IPS DF 6.9 (cell line): Measurements from ENCODE around the gene IQCN.

Source experiments
- DNase-seq: peaks from one replicate; pipeline ENCODE4 v3.0.0-alpha.2; 2013; ENCODE audit warnings: low read depth, low spot score
- H3K27ac ChIP-seq: one replicate; pipeline ENCODE4 v1.5.1; 2013; ENCODE audit warnings: low read length, control low read depth
- H3K27me3 ChIP-seq: 2 replicates; pipeline ENCODE4 v1.6.1; 2013; ENCODE audit warnings: mild to moderate bottlenecking, low read length; ENCODE audit not compliant: control insufficient read depth, insufficient read depth
- H3K36me3 ChIP-seq: 2 replicates; pipeline ENCODE4 v1.6.1; 2013; ENCODE audit warnings: low read length; ENCODE audit not compliant: control insufficient read depth, insufficient read depth
- H3K4me1 ChIP-seq: 2 replicates; pipeline ENCODE4 v1.6.1; 2013; ENCODE audit warnings: low read length; ENCODE audit not compliant: control insufficient read depth, insufficient read depth
- H3K4me3 ChIP-seq: 2 replicates; pipeline ENCODE4 v1.5.1; 2013; ENCODE audit warnings: mild to moderate bottlenecking, low read length
- H3K9me3 ChIP-seq: 2 replicates; pipeline ENCODE4 v1.6.1; 2013; ENCODE audit warnings: low read length, inconsistent platforms; ENCODE audit not compliant: control insufficient read depth, insufficient read depth
- WGBS: extraction: QIAGEN DNeasy Blood & Tissue Kit; methylation state at CpG from one replicate; pipeline ENCODE4 v1.1.7; 2013; ENCODE audit warnings: mixed read lengths, missing lambda C conversion rate; ENCODE audit not compliant: insufficient read length, insufficient coverage; 5-methylcytosine and 5-hydroxymethylcytosine counted together

IQCN gene

DNA sequence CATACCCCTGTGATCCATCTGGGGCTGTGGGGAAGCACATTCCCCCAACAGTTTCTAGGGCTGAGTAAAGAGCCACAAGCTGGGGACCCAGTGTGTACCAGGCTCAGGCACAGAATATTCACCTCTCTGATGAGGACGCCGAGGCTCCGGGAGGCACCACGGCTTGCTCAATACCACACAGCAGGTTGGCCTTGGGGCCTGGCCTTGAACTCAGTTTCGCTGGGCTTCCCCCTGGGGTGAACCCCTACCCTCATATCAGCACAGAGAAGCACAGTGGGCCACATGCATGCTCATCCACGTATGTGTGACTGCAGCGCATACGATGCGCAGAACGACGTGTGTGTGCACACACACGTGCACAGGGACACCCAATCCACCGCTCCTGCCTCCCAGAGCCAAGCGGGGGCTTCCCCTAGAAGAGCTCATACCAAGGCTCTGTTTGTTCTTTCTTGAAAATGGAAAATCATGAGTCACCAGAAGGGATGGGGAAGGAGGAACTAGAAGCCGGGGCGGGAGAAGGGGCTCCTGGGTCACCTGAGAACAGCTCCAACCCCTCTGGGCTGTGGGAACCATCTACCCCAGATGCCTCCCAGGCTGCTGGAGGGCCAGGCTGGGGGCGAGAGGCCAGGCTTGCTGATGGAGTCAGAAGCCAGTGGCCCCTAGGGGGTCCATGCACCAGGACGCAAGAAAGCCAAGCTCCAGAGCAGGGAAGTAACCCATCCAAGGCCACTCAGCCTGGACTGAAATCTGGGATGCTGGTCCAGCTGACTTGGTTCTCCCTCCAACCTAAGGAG, 43.1 kb downstream of the IQCN start:
- no peak for DNase-seq
- no peak overlapping the region for H3K27ac ChIP-seq

DNA sequence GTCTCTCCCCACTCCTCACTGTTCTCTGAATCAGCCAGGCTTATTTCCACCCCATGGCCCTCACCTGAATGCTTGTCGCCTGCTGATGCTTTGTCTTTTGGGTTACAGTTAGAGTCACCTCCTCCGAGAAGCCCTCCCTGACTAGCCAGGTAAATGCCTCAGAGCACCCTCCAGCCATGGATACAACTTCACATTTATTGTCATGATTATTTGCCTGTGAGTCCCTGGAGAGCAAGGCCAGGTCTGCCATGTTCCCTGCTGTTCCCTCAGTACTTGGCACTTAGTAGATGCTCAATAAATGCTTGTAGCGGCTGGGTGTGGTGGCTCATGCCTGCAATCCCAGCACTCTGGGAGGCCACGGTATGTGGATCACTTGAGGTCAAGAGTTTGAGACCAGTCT, 44.3 kb downstream of the IQCN start:
- H3K36me3 ChIP-seq: no peaks in the 10 kb centered on the region
- no CpG with 5 or more reads among the region's 4 CpGs for WGBS

More for the DNA sequence above, 43.1 kb downstream of the IQCN start:
- Histone ChIP-seq H3K4me1 (peaks cover 10% of the 10 kb centered on the region), H3K4me3 (no peak overlapping the region), H3K9me3 (no peaks in the 10 kb centered on the region), H3K27me3 (no peaks in the 10 kb centered on the region), H3K36me3 (no peaks in the 10 kb centered on the region)
- WGBS: no CpG with 5 or more reads among the region's 18 CpGs

DNA sequence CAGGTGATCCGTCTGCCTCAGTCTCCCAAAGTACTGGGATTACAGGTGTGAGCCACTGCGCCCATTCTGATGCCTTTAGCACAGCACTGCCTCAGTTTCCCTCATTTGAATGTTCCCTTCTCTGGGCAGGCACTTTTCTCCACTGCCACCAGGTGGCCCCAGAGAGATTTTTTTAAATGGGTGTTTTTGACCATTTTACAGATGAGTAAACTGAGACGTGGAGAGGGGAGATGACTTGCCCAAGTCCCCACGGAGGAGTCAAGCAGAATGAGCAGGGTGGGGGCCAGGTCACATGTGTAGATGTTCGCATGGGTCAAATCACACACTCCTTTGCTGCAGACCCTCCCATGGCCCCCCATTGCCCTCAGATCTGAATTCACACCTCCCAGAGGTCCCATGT, 44.8 kb downstream of the IQCN start:
- H3K4me3 ChIP-seq: no peak overlapping the region
- H3K9me3 ChIP-seq: no peaks in the 10 kb centered on the region
- no peaks in the 10 kb centered on the region for H3K27me3 ChIP-seq
- no peak overlapping the region for H3K27ac ChIP-seq
- H3K36me3 ChIP-seq: no peaks in the 10 kb centered on the region
- no CpG with 5 or more reads among the region's 5 CpGs for WGBS
- peaks cover 10% of the 10 kb centered on the region for H3K4me1 ChIP-seq
- DNase-seq: no peak

More for the DNA sequence above, 44.3 kb downstream of the IQCN start:
- Histone ChIP-seq H3K27ac (no peak overlapping the region), H3K27me3 (no peaks in the 10 kb centered on the region), H3K4me1 (peaks cover 10% of the 10 kb centered on the region), H3K4me3 (no peak overlapping the region), H3K9me3 (no peaks in the 10 kb centered on the region)
- no peak for DNase-seq

DNA sequence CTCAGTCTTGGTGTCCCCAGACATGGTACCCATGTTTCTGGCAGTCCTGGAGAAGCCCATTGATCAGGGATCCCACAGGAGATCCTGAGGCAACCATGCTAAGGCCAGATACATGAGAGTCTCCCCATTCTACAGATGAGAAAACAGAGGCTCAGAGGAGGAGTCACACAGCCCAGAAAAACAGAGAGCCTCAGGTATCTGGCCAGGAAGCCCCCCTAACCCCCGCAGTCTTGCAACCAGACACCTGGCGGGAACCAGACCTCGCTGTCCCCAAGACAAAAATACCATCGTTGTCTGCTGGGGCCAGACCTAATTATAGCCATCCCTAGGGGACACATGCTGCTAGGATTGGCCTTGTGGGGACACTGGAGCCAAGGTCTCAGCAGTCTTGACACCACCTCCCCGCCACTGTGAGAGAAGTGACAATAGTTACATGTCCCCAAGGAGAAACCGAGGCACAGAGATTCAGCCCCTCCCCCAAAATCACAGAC, 46.4 kb downstream of the IQCN start:
- no CpG with 5 or more reads among the region's 6 CpGs for WGBS
- Histone ChIP-seq H3K9me3 (no peaks in the 10 kb centered on the region), H3K36me3 (no peaks in the 10 kb centered on the region), H3K27me3 (no peaks in the 10 kb centered on the region), H3K4me1 (peaks cover 10% of the 10 kb centered on the region), H3K27ac (no peak overlapping the region), H3K4me3 (no peak overlapping the region)
- DNase-seq: no peak

DNA sequence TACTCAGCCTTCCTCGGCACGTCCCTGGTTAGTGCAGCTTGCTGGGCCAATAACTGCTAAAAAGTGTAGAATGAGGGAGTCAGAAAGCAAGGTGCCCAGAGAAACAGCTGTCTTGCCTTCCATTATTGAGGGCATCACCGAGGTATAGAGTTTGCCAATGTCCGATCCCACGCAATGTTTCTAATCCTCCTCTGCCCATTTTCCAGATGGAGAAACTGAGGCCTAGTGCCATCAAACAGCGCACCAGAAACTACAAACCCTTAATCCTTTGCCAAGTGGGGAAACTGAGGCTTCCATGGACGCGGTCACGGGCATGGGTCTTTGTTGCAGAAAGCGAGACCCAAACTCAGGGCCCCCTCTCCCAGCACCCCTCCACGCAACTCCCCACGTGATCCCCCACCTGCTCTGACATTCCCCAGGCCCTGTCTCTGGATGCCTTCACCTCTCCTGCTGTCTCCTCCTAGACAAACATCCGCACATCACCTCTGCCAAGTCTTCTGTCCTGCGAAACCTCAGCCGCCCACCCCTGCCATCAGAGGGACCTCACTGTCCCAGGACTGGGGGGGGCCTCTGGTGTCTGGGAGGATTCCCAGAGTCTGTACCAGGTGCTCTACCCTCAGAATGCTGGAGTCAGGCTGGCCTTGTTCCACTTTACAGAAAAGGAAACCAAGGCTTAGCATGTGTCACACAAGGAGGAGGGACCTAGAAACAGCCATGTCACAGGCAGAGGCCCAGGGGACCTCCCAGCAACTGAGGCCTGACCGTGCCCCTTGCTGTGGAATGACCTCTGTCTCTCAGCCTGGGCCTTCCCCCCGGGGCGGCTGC, 47.1 kb downstream of the IQCN start:
- no CpG with 5 or more reads among the region's 18 CpGs for WGBS
- H3K4me1 ChIP-seq: peaks cover 5% of the 10 kb centered on the region
- no peak for DNase-seq
- H3K36me3 ChIP-seq: no peaks in the 10 kb centered on the region
- H3K27ac ChIP-seq: no peak overlapping the region
- H3K9me3 ChIP-seq: no peaks in the 10 kb centered on the region
- H3K27me3 ChIP-seq: no peaks in the 10 kb centered on the region
- H3K4me3 ChIP-seq: no peak overlapping the region

DNA sequence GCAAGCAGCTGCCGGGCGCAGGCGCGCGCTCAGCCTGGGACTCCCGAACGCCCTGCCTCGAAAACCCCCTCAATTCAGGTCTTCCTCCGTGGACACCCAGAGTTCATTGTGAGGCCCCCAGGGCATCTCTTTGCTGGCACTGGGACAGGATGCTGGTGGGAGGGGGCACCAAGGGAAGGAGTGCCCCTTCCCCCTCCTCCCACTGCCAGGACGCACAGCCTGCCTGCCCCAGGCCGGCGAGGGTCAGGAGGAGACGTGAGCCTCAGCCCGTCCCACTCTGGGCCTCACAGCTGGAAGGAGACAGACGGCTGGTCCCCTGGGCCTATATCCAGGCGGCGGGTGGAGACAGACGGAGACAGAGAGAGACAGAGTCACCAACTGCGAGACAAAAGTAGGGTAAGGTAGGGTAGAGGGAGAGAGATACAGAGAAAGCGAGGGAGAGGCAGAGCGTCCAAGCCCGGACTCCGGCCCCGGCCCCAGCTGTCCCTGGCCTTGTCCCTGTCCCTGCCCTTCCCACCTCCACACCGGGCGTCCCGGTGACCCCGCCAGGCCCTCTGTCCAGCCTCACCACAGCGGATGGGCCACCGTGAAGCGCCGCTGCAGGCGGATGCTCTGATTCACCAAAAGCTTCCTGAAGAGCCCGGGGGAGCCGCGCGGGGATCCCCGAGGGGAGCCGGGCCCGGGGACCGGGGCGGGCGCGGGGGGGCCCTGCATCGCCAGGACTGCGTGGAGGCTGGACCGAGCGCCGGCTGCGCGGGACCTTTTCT, 48.4 kb downstream of the IQCN start, which contains the start of gene PDE4C:
Gene PDE4C (minus strand): TSS at position 737 of the 767 bp plus-strand sequence. CDS start 23 bp downstream, at position 714.
- Histone ChIP-seq H3K4me3 (no peak within 1 kb of the TSS), H3K4me1 (peaks cover 1% of the 10 kb centered on the region), H3K27me3 (no peaks in the 10 kb centered on the region), H3K27ac (no peak within 1 kb of the TSS), H3K36me3 (no peaks in the 10 kb centered on the region), H3K9me3 (no peaks in the 10 kb centered on the region)
- WGBS: no CpG with 5 or more reads among the region's 51 CpGs
- no peak for DNase-seq

DNA sequence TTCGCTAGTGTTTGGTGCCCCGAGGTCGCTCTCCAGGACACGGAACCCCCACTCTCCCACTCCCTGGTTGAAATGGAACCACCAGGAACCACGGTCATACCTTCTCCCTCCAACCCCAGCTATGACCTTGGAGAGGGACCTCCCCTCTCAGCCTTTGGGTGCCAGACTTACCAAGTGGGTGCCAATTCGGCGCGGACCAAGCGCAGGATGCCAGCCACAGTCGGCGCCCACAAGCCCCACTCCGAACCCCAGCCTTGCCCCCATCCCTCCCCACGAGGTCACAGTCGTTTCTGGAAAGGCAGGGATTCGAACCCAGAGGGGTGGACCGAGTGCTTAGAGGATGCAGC, 48.9 kb downstream of the IQCN start:
- no peak overlapping the region for H3K4me3 ChIP-seq
- H3K9me3 ChIP-seq: no peaks in the 10 kb centered on the region
- WGBS: no CpG with 5 or more reads among the region's 16 CpGs
- no peak for DNase-seq
- H3K27ac ChIP-seq: no peak overlapping the region
- no peaks in the 10 kb centered on the region for H3K4me1 ChIP-seq
- no peaks in the 10 kb centered on the region for H3K36me3 ChIP-seq
- H3K27me3 ChIP-seq: no peaks in the 10 kb centered on the region

DNA sequence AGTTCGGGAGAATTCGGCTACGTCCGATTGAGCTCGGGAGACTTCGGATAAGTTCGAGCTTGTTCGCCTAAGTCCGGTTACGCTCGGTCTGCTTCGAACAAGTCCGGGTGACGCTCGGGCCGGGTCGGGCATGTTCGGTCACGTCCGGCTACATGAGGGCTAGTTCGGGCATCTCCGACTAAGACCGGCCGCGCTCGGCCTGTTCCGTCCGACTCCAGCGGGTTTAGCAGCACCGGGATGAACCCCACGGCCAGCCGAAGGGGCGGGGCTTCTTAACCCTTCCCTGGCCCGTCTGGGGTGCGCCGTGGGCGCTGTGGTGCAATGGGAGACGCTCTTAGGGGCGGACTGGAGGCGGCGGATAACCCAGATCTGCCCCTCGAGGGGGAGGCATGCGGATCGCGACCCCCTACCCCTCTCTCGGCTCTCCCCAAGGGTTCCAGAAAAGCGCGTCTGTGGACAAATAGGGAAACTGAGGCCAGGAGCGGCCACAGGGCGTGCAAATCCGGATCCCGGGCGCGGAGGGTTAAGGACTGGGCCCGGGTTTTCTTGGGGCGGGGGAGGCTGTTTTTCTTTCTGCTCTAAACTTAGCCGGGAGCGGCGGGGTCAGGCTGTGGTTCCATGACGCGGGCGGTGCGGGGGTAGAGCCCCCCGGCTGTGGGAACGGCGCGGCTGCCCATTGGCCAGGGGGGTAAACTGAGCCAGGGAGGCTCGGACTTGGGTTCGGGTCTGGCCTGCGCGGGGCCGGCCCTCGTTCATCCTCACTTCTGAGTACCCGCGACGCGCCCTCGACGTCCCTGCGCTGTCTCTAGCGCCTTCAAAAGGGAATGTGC, 49.5 kb downstream of the IQCN start:
- no CpG with 5 or more reads among the region's 81 CpGs for WGBS
- DNase-seq: peak; percentile 100
- Histone ChIP-seq H3K4me1 (peaks cover 2% of the 10 kb centered on the region; the same call in 1 of the 2 replicates), H3K27me3 (no peaks in the 10 kb centered on the region), H3K27ac (no peak overlapping the region), H3K4me3 (peak overlapping the region; percentile 75; the same call in 1 of the 2 replicates), H3K36me3 (no peaks in the 10 kb centered on the region), H3K9me3 (no peaks in the 10 kb centered on the region)

DNA sequence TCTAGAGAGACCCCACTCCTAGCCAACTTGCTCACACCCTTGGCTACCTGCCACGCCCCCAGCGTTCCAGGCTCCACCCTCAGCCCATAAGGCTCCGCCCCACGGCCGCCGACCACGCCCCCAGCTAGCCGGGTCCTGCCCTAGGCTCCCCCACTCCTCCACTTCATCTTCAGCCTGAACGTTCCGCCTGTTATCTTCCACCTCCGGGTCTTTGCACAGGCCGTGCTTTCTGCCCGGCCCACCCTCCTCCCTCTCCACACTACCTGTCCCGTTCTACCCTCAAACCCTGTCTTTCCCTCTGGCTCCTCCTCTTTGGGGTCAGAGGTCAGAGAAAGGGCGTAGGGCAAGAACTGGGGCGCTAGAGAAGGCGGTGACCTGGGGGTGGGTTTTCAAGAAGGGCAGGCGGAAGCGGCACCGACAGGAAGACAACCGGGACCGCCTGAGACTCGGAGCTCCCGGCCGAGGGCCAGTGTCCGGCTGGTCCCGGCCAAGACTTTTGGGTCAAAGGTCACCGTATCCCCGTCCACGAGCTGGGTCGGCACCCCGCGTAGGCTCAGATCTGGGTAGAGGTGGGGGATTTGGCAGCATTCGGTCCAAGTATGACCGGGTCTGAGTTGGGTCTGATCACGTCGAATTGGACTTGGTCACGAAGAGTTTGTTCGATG, 50.3 kb downstream of the IQCN start:
- no peak for DNase-seq
- no CpG with 5 or more reads among the region's 39 CpGs for WGBS
- H3K36me3 ChIP-seq: no peaks in the 10 kb centered on the region
- no peak overlapping the region for H3K27ac ChIP-seq
- H3K9me3 ChIP-seq: no peaks in the 10 kb centered on the region
- no peaks in the 10 kb centered on the region for H3K27me3 ChIP-seq
- H3K4me1 ChIP-seq: peaks cover 2% of the 10 kb centered on the region; the same call in 1 of the 2 replicates
- H3K4me3 ChIP-seq: peak overlapping the region; percentile 75; the same call in 1 of the 2 replicates
